Measurements from ENCODE around the gene CENPA. TPM values are rescaled to one million over a fixed set of nuclear protein-coding genes. Genes with fewer than 3 reads are reported as not detected.
"Not testable (repeated sequence)": the region's sequence is repeated elsewhere in the genome, so short reads cannot be mapped to it uniquely, and the experiment has no call there.

Gene CENPA
- total RNA-seq, 1 experiment from 2014 or later: 24.8 TPM

- not testable (repeated sequence) for DNase-seq (ENCODE audit: low spot score)
Measured at GRCh38 chr2:26760991-26761390, 24.9 kb upstream of the CENPA start.

GRCh38 chr2:26763019-26763418 lies 22.8 kb upstream of the CENPA start:
- DNase-seq (ENCODE audit: low spot score): no peak

- DNase-seq (ENCODE audit: low spot score): peak; percentile 55
Measured at GRCh38 chr2:26764078-26764887, 21.6 kb upstream of the CENPA start, which contains the start of gene SLC35F6. Gene SLC35F6 (plus strand): TSS chr2:26764284. CDS start chr2:26764350, 66 bp downstream.

GRCh38 chr2:26764906-26765305 lies 20.9 kb upstream of the CENPA start:
- no peak for DNase-seq (ENCODE audit: low spot score)

DNA sequence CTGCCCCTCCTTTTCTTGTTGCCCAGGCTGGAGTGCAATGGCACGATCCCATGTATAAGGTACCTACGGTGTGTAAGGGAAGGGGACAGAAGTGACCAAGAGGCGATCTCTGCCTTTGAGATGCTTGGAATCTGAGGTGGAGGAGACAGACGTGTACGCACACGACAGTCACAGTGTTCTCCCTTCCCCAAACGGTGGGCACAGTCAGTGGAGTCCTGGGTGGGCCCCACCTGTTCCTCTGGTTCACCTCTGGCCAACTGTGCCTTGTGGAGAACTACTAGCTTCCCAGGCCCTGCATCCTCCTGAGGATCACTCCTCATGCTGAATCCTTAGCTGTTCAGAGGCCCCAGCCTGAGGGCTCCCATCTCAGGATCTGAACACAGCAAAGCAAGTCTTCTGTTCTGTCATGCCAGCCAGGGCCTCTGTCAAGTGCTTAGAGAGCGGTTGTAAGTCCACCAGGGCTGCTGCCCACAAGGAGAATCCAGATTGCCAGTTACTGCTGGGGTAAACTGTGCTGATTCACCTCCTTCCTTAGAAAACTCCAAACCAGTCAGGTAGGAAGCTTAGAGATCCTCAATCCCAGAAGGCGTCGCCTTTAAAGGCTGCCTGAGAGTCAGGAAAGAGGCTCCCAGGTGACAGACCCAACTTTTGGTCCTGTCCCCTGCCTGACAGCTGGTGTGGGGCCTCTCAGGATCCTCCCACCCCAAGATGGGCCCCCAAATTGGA lies 20.2 kb upstream of the CENPA start:
- no peak for DNase-seq (ENCODE audit: low spot score)

- DNase-seq (ENCODE audit: low spot score): no peak
Measured at GRCh38 chr2:26767129-26767528, 18.7 kb upstream of the CENPA start.

GRCh38 chr2:26767894-26768487 lies 17.9 kb upstream of the CENPA start:
- no peak for DNase-seq (ENCODE audit: low spot score)

DNA sequence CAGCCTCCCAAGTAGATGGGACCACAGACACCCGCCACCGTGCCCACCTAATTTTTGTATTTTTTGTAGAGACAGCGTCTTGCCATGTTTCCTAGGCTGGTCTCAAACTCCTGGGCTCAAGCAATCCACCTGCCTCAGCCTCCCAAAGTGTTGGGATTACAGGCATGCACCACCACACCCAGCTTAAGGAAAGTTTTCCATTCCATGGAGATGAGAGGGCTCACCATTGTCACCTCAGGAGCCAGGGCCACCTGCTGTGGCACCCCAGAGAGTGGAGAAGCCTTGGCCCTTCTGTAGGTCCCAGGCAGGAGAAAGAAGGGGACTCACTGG lies 17.1 kb upstream of the CENPA start:
- DNase-seq (ENCODE audit: low spot score): no peak

DNA sequence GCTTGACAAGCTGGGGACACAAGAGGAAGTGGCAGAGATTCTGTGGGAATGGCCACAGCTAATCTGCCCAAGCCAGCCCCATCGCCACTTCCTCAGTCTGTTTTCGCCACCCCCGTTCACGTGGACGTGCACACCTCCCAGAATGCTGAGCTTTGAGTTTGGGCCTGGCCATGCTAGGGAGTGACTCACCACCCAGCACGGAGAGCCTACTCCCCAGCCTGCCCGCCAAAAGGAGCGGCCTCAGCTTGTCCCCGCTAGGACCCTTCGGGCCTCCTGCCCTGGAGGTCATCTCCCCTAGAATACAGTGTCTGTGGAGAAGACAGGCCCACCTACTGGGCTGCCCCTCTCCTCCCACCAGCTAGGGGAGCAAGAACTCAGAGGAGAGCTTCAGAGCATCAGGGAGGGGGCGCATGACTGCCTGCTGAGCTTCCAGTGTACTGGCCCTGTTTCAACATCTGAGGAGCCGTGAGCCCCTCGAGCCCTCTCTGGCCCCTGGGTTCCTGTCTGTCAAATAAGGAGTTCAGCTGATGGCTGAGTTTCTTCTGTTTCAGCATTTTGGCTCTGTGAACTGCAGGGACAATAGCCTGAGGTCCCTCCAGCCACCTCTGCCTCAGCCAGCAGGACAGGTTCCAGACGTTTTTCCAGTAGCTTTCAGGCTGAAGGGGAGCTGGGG lies 16.6 kb upstream of the CENPA start:
- peak; percentile 68 for DNase-seq (ENCODE audit: low spot score)

DNA sequence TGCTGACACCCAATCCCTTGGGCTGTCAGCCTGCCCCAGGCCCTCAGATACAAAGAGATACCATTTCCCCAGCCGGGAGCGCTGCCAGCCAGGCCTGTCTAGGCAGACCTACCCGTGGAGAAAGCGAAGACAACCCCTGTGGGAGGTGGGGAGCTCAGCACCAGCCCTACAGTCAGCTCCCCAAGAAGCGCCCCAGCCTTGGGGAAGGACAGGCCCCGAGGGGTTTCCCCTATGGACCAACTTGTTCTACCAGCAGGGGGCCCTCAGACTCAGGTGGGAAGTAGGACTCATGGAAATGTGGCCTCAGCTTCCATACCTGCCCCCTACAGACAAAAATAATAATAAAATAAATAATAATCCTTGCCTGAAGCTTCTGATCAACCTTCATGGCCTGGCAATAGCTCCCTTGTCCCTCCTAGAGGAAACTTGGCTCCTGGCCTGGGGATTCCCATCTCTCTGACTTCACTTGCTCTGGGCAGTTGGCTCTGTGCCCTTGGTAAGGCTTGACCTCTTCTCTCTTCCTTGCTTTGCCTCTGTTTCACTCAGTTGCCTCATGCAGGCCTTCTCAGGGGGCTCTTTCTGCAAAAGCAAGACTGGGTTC lies 14.8 kb upstream of the CENPA start:
- no peak for DNase-seq (ENCODE audit: low spot score)

GRCh38 chr2:26772064-26773001 lies 13.5 kb upstream of the CENPA start:
- DNase-seq (ENCODE audit: low spot score): no peak

DNA sequence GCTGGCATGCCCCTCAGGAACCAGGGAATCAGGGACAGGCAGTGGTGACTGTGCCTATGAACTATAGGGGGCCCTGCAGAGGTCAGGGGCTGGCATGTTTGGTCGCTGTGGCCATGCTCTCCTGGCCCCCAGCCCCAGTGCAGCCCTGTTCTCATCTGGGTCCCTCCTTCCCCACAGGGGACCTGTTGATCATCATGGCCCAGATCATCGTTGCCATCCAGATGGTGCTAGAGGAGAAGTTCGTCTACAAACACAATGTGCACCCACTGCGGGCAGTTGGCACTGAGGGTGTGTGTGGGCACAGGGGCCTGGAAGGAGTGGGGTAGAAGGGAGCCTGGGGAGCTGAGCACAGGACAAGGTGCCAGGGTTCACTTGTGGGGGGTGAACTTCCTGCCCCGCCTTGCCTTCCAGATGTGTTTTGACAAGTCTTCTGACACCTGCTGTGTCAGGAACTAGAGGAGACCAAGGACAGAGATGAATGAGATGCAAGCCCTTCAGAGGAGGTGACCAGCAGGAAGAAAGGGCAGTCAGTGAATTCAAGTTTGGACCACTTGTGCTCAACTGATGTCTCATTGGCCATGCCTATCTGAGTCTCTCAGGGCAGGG lies 9.6 kb upstream of the CENPA start:
- no peak for DNase-seq (ENCODE audit: low spot score)

DNA sequence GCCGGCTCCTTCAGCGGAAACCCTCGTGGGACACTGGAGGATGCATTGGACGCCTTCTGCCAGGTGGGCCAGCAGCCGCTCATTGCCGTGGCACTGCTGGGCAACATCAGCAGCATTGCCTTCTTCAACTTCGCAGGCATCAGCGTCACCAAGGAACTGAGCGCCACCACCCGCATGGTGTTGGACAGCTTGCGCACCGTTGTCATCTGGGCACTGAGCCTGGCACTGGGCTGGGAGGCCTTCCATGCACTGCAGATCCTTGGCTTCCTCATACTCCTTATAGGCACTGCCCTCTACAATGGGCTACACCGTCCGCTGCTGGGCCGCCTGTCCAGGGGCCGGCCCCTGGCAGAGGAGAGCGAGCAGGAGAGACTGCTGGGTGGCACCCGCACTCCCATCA lies 7.8 kb upstream of the CENPA start:
- no peak for DNase-seq (ENCODE audit: low spot score)

- DNase-seq (ENCODE audit: low spot score): no peak
Measured at GRCh38 chr2:26778507-26778906, 7.3 kb upstream of the CENPA start.

DNA sequence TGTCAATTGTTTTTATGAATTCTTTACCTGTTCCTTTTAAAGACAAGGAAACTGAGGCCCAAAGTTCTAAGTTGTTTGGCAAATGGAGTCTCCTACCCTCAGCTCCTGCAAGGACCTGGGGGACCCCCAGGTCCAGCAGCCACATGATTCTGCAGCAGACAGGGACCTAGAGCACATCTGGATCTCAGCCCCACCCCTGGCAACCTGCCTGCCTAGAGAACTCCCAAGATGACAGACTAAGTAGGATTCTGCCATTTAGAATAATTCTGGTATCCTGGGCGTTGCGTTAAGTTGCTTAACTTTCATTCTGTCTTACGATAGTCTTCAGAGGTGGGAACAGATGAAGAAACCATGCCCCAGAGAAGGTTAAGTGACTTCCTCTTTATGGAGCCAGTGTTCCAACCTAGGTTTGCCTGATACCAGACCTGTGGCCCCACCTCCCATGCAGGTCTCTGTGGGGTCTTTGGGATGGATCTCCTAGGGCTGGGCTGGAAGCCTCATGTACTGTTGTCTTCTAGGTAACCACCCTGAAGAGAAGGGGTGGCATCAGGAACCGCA lies 5.6 kb upstream of the CENPA start:
- no peak for DNase-seq (ENCODE audit: low spot score)

DNA sequence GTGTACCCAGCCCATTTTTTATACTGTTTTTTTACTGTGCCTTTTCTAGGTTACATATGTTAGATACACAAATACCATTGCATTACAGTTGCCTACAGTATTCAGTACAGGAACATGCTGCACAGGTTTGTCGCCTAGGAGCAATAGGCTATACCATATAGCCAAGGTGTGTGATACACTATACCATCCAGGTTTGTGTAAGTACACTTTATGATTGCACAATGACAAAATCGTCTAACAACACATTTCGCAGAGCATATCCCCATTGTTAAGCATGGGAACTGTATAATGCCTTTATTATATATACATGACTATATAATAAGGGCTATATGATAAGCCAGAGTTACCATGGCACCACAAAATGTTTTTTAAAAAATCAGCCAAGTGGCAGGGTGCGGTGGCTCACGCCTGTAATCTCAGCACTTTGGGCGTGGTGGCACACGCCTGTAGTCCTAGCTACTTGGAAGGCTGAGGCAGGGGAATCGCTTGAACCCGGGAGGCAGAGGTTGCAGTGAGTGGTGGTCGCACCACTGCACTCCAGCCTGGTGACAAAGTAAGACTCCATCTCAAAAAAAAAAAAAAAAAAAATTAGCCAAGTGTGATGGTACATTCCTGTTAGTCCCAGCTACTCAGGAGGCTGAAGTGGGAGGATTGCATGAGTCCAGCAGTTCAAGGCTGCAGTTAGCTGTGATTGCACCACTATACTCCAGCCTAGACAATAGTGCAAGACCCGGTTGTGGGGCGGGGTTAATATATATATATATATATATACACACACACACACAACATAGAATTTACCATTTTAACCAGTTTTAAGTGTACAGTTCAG lies 2.8 kb upstream of the CENPA start:
- no peak for DNase-seq (ENCODE audit: low spot score)

DNA sequence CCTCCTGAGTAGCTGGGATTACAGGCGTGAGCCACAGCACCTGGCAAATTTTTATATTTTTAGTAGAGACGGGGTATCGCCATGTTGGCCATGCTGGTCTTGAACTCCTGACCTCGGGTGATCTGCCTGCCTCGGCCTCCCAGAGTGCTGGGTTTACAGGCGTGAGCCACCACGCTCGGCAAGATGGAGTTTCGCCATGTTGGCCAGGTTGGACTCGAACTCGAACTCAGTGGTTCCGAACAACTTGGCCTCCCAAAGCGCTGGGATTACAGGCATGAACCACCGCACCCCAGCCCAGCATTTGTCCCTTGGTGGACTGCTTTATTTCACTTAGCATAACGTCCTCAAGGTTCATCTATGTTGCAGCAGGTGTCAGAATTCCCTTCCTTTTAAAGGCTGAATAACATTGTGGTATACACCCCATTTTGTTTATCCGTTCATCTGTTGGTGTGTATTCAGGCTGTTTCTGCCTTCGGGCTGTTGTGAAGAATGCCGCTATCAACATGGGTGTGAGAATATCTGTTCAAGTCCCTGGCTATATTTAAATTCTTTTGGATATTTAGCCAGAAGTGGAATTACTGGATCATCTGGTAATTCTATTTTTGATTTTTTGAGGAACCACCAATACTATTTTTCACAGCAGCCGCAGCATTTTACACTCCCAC lies 1.2 kb upstream of the CENPA start:
- DNase-seq (ENCODE audit: low spot score): no peak

- no peak for DNase-seq (ENCODE audit: low spot score)
Measured at GRCh38 chr2:26786207-26787028, 562 bp downstream of the CENPA start.

Measured in H4 (cell line).